ENCODE data around the gene FAM13A.

Gene FAM13A

GRCh38 chr4:88702782-88703181 is 354.2 kb downstream of the FAM13A start:
- DNase-seq = no peak

- DNase-seq = no peak
Measured at GRCh38 chr4:88698519-88698918, 358.5 kb downstream of the FAM13A start.

DNA sequence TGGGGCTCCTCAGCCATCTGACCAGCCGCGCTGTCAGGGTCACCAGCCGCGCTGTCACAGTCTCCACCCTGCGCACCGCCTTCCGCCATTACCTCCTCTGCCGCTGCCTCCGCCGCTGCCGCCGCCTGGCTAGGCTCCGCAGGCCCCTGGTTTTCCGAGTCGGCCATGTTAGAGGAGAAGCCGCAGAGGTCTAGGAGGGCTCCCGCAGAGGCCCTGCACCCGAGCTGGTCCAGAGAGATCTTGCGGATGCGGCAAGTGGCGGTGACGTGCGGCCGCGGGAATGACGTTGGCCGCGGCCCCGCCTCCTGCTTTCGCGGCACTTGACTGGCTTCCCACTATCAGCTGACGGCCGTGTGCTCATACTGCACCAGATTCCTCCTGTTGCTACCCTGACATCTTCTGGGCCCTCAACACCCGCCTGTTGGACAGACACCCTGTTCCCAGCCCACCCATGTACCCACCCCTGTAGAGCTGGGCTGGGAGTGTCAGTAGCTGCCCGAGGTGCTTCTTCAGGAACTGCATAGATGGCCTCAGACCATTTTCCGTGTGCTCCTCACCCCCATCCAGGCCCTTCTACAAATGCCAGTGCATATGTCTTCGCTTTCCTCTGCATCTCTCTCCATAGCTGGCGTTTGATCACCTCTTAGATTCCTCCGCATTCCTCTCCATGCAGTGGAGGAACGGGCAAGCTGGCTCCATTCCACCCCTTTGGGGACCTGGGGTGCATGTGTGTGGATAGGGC is 359.2 kb downstream of the FAM13A start, which contains the start of gene NAP1L5:
Gene NAP1L5 (minus strand): TSS at position 242 of the 742 bp plus-strand sequence. CDS start 75 bp downstream, at position 167.
- DNase-seq = peak; percentile 50

DNA sequence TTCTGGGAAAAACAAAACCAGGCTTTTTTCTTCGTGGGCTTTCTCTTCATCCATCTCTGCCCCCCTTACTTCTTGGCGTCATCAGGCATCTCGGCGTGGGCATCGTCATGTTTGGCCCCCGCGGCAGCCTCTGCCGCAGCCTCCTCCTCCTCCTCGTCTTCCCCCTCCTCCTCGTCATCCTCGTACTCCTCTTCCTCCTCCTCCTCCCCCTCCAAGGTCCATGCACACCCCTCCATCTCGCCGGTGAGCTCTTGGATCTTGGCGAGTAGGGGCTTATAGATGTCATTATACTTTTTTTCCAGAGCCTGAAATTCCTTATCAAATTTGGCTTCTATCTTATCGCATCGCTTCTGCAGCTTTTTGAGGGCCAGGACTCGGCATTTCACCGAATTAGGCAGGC is 359.8 kb downstream of the FAM13A start:
- DNase-seq = no peak

GRCh38 chr4:88696630-88697029 is 360.4 kb downstream of the FAM13A start:
- no peak for DNase-seq

GRCh38 chr4:88693792-88694191 is 363.2 kb downstream of the FAM13A start:
- no peak for DNase-seq

DNA sequence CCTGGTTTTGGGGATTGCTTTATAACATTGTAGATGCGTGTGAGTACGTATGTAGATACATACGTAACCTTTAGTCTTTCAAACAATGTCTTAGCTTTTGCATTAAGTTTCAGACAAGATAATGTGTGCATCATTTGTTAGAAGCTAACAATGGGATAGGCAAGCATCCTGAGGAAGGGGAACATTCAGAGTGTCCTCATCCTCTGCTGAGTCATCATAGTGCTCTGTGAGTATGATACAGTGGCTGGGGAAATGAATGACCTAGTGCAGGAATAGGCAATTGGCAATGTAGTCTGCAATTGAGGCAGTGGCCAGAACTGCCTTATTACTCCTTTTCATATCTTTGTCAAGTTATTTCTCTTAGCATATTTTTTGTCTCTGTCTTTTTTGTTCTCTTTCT is 366.6 kb downstream of the FAM13A start:
- no peak for DNase-seq

DNA sequence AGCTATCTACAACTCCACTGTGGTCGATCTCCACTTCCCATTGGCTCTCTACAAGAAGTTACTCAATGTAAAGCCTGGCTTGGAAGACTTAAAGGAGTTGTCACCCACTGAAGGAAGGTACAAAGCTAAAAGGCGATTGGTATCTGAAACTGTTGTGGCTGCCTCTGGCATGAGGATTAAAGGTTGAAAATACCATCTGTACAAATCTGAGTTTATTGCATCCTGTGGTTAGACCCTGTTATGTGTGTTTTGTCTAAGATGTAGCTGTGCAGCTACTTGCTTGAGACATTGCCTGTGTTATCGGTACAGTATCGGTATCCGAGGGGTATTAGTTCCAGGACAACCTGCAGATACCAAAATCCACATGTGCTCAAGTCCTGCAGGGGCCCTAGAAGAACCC is 375.8 kb downstream of the FAM13A start:
- no peak for DNase-seq
